Activated CD8-positive, alpha-beta memory T cell treated with anti-CD3 and anti-CD28 coated beads for 1 hour (primary cell): ENCODE measurements around the gene PPP2R5D.

Source experiments
- DNase-seq, 2 donors: peaks; one replicate each; pipeline ENCODE4 v3.0.0-alpha.2; 2020; ENCODE audit warnings: low read depth in 1 of 2; ENCODE audit errors: extremely low read depth in 1 of 2

Gene PPP2R5D

DNA sequence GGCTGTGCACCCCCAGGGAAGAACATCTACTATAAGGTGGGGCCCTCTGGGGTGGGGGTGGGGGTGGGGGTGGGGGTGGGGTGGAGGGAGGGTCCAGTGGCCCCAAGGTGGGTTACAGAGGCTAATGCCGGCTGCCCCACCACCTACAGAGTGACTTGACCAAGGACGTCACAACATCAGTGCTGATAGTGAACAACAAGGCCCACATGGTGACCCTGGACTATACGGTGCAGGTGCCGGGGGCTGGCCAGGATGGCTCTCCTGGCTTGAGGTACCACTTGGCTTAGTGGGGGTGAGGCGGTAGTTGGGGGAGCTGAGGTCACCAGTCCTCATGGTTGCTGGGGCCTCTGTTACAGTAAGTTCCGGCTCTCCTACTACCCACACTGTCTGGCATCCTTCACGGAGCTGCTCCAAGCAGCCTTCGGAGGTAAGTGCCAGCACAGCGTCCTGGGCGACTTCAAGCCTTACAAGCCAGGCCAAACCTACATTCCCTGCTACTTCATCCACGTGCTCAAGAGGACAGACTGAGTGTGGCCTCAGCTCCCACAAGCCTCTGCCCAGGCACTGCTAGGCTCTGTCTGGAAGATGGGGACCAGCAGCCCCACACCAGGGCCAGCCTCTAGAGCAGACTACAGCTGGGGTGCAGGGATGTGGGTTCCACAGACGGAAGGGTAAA is 21.1 kb upstream of the PPP2R5D start:
- DNase-seq: no peak

DNA sequence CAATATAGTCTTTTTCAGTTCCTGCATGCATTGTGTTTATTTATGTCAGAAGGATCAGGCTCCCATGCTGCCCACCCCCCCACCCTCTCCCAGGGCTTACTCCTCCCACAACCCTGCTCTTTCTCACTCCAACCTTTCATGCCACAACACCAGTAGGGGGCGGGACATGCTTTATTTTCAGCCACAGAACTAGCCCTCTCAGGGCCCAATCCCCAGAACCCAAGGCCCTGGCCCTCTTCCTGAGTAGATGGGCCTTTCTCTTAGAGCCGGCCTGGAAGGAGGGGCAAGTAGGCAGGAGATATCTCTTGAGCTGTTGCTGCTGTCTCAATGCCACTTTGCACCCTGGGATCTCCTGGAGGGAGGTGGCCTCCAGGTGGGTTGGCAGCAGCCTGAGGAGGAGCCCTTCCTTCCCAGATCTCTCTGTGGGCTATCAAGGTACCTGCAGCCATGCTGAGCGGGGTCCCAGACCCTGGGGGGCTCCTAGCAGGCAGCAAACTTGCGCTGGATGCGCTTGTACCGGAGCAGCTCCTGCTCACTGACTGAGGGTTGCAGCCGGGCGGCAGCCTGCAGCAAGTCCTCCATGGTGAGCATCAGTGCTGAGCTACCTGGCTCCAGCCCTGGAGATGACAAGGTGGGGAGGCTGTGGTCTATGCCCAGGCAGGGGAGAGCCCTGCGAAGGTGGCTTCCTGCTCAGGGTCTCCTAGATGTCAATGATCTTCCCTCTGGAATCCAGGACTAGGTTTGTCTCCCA is 20.3 kb upstream of the PPP2R5D start:
- no peak for DNase-seq

DNA sequence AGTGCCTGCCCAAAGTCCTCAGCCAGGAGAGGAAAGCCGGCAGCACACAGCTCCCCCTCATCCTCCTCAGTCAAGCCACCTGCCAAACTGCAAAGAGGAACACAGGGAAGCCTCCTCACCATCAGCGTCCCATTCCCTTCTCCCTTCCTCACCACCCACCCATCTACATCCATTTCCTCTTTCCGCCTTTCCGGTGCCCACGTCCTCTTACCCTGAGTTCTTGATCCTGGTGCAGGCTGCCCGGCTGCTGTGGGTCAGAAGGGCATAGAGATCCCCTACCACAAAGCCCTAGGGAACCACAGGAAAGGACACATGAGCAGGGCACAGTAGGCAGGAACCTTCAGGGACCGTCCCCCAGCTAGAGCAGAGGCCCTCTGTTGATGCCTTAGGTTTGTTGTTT is 17.8 kb upstream of the PPP2R5D start:
- DNase-seq: no peak

DNA sequence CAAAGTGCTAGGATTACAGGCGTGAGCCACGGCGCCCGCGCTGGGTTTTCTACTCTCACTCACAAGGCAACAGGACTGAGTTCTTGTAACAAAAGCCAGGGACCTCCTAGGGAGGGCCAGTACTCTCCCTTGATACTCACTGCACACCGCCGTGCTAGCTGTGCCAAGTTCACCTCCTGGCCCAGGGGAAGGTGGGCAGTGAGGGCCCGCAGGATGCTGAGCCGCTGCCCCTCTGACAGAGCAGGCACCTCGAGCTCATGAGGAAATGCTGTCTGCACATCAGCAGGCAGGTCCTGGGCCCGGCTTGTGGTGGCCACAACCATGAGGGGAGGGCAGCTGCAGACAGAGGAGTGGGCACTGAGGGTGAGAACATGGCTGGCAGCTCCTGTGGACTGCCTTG is 17.1 kb upstream of the PPP2R5D start:
- no peak for DNase-seq

DNA sequence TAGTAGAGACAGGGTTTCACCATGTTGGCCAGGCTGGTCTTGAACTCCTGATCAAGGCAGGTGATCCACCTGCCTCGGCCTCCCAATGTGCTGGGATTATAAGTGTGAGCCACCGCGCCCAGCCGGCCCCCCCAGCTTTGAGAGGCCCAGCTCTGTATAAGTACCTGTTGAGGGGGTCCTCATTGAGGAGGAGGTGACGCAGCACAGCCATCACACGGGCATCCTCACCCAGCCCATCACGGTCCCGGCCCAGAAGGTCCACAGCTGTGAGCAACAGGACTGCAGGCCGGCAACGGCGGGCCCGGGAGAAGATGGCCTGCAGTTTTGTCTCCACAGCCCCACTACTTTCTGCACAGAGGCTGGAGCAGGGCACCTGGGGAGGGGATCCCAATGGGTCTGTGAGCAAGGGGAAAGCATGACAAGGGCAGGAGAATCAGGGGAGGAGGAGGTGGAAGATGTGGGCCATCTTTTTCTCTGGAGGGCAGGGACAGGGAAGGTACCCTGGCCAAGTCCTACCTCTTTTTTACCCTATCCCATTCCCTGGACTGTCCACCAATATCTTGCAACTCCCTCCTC is 16.2 kb upstream of the PPP2R5D start:
- no peak for DNase-seq

DNA sequence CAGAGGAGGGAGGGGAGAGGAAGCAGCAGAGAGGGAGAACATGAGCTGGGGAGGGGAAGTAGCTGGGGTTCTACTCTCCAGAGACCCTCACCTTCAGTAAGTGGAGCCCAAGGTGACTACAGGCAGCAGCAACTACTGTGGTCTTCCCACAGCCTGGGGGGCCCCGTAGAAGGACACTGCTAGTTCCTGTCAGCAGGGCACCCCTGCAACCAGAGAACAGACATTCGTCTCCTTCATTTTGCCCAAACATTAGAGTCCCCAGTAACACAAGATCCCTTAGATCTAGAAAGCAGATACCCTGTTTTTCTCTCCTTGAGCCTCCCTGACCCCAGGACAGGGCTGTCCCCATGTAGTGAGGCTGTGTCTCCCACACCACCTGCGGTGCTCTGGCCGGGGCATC is 15.6 kb upstream of the PPP2R5D start:
- no peak for DNase-seq

DNA sequence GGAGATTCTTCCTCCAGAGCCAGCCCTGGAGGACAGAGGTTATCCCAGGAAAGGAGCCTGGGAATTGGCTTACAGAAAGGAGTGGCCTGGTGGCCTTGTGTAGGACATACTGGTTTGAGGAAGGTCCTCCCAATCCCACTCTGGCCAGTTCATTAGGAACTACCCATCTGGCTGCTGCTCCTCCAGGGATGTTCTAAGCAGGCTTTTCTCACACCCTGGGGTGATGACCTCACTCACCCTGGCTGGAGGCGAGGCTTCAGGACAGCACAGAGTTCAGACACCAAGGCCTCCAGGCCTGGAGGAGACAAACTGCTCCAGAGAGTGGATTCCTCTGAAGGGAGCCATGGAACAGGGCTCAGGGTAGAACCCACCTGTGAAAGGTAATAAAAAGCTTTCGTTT is 14.9 kb upstream of the PPP2R5D start:
- DNase-seq: no peak

DNA sequence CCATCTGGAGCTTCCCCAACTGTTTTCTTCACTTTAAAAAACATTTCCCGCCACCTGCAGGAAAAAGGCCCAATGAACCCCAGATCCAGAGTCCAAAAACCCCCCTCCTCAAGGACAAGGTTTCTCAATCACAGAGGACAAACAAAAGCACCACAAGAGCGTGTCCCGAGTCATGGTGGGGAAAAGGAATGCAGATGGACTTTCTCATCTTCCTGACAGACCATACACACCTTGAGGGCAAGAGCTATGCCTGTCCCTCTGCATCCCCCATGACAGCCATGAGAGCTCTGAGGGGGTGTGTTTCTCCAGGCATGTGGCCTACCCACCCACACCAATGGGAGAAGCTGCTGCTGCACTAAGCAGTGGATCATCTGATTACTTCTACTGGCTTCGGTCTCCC is 14.4 kb upstream of the PPP2R5D start:
- no peak for DNase-seq

DNA sequence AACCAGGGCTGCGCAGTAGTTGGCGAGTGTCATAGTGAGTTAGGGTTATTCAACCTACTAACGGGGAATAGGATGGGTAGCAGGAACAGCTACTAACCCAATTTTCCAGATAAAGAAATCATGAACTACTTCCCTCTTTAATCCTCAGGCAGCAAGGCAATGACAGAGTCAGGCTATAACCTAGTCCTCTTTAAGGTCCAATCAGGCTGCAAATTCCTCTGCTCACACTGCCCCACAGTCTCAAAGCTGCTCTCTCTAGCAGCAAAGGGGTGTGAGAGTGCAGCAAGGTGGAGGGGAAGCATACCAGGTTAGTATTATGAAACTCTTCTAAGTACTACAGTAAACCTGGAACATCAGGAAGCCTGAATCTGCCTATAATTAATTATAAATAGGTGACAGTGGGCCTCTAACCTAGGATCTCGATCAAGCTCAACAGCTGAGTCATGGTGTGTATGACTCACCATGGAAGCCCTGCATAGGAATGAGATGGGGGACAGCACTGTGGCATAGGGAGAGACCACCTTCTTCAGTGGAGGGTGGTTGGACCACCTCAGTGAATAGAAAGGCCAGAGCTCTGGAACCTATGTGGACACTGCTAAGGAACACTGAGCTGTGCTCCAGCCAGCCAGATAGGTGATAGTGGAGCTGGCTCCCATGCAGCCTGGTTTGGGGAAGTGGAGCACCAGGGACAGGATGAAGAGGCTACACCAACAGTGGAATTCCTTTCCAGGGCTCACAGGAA is 13.3 kb upstream of the PPP2R5D start:
- DNase-seq: no peak

DNA sequence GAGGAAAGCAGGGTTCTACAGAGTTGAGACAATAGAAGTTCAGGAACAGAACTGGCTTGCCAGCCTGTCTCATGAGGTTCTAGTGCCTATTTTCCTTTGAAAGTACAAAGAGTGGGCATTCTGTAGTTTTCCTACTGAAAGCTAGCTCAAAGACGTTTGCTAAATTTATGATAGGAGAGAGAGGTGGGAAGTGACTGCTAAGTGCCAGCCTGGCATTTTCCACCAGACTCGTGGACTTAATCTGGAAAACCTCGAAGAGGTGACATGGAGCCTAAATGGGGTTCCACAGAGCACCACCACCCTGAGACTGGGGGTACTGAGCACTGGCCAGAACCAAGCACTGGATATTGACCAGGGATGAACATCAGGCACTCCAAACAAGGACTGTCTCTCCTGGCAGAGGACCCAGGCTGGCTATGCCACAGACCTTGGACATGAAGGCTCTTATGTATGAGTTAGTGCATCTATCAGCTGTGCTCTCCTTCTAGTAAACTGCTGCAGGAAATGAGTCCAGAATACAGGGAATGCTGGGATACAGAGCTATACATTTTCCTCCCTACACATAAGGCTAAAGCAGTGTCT is 12.5 kb upstream of the PPP2R5D start:
- no peak for DNase-seq

DNA sequence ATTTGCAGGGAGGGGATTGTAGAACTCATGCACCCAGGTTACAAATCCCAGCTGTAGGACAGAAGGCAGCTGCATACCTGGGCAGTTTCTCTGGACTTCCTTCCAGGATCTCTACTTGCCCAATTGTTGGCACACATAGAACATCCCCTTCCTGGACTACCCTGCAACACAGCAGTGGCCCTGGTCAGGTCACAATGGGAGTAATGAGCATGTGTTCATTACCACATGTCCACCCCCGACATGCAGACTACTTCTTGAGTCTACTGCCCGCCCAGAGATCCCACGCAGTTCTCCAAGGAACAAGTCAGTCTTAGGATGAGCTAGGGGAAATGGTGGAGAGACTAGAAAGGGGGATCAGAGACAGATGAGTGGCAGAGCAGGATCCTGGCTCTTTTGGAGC is 10.4 kb upstream of the PPP2R5D start:
- DNase-seq: no peak

DNA sequence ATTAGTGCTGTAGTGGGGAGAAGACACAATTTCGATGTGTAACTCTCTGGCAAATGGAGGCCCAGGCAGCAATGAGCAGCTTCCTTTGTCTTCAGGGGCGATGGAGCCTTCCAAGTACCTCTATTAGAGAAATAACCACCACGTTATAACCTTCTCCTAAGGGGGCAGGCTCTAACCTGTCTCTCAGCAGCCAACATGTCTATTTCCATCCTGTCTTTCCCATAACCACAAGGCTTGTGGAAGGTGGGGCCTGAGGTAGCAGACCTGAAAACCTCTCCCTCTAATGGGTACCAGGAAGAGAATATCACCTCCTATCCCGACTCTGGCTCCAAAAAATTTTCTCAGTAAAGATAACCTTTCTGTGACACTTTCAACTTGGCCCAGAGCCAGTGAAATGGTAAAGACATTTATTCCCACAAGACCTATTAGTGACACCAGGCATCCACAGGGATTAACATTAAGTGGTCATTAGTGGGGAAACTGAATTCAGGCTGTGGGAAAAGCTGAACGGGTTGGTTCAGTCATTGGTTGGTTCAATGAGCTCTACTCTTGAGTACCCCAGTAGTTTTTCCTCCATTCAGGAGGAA is 9.4 kb upstream of the PPP2R5D start:
- no peak for DNase-seq

DNA sequence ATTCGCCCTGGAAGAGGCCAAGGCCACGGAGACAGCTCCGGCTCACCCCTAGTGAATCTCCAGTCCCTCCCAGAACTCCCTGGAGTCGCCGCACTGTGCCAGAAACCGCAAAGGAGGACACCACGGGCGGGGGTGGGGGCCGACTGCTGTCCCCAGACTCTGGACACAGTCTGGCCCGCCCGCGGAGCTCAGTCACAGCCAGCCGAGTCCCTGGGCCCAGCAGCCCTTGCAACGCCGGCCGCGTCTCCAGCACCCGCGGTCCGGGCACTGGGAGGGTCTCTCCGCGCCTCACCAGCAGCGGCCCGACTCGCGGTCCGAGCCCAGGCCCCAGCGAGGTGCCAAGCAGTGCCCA is 5.9 kb upstream of the PPP2R5D start:
- DNase-seq: no peak

DNA sequence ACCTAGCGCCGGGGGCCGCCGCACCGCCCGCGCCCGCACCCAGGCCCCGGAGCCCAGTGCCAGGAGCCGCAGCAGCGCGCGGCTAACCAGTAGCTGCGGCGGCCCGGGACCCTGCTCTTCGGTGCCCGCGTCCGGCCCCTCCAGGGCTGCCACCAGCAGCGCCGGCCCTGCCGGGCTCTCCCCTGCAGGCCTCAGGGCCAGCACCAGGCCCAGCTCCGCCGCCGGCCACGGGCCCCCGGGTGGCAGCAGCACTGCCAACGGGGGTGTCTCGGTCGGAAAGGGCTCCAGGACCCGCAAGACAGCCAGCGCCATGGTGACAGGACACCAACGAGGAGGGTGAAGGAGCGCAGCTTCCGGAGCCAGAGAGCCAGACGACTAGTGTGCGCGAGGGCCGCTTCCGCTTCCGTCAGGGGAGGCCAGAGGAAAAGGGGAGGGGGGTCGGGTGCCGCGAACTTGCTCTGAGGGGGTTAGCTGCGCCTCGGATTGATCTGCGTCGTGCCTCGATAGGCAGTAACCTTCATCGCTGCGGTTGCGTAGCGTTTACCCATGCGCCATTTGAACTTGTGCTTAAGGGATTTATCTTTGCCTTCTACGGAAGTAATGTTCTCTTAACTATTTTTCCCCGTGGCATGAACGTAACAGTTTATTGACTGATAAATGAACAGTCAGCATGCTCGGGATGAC is 5.4 kb upstream of the PPP2R5D start, which contains the start of gene PEX6:
Gene PEX6 (minus strand): TSS at position 343 of the 684 bp plus-strand sequence. CDS start 31 bp downstream, at position 312.
- DNase-seq: peak; percentile 83 to 89

DNA sequence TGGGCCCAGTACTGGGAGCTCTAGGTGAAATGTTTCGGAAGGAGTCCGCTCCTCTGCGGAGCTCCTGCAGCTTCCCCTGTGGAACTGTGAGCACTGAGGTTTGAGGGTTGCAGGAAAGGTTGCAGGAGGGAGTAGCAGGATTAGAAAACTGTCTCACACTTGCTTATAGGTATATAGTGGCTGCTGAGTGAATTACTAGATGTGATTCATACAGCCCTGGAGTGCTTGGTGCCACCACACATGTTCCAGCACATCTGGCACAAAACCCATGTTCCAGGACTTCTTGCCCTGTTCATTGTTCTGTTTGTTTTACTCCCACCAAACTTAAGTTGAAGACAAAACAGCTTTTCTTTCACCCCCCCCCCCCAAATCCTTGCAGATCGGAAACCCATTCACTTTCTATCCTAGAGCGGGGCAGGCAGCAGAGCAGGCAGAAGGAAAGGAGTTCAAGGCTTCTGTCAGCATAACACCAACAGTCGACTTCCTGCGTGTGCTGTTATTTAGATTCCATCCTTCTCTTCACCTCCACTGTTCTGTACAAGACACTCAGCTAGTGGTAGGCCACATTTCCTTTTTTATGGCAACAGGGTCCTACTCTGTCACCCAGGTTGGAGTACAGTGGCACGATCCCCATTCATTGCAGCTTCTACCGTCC is 4.7 kb upstream of the PPP2R5D start:
- DNase-seq: no peak

DNA sequence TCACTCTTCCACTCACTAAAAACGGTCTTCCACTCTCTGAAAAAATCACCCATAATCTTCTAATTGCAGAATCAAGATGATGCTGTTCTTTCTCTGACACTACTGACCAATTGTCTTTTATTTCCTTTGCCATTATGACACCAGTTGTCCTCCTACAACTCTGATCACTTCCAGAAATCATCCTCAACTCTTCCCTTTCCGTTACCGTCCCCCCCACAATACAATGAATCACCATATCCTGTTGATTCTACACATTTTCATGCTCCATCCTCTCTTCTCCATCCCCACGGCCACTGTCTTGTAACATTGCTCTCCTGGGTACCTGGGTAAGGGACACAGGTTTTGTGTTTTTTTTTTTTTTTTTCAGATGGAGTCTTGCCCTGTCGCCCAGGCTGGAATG is 2.5 kb upstream of the PPP2R5D start:
- no peak for DNase-seq

DNA sequence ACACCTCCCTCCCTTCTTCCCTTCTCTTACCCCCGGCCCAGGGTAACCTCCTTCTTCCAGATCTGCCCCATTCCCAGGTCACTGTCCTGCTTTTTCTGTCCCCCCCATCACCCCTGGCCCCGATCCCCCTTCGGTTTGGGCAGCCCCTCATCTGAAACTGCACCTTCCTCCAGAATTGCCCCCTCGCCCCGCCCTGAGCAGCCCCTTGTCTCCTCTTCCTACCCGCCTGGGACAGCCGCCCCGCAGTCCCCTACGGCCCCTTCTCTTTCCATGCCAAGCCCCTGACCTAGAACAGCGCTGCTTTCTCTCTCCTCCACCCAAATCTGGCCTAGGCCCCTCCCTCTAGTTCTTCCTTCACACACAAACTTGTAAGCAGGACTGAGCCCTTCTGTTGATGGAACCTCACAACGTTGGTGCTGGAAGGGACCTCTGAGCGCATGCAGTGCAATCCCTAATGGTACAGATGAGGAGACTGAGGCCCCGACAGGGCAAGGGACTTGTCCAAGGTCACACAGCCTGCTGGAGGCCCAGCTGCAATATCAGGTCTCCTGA is 630 bp downstream of the PPP2R5D start:
- no peak for DNase-seq

DNA sequence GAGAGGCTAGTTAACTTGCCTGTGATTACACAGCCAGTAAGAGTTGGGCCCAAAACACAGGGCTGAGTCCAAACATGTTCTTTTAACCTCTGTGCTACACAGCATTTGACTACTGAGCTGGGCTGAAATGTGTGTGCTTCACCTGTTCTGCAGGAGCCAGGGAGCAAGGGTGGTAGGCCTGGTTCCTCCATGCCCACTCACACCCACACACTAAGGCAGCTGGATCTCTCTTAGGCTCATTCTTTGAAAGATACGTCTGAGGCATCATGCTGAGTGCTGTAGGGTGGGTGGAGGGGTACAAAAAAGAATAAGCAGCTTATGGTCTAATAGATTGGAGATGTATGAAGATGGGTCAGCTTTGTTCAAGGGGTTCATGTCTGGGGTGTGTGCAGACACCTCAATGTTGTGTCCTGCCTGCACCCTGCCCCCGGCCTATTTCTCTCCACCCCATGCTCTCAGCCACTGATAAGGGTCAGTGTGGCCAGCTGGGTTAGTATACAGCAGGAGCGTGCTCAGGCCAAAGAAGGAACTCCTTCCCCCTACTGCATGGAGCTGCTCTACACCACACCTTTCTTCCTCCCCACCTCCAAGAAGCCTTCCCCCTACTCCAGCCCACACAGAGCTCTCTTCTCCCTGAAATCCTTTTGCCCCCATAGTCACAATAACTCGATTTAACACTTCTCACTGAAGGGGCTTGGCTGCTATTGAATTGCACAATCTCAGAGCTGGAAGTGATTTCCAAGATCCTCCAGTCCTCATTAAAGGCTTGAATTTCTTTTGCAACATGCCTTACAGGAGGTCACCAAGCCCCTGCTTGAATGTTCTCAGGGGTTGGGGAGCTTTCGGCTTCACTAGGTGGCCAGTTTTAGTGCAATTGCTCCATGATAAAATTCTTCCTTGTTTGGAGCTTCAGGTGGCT is 3.4 kb downstream of the PPP2R5D start:
- no peak for DNase-seq
